Tibial nerve (tissue), 4 donors: ENCODE results near the gene COX4I1.

Source experiments
- CTCF ChIP-seq, 5 experiments: fragments of 200-600 bp in 3 of 5; fragments of 450-650 bp in 2 of 5; sonication (generic) in 3 of 5; IDR thresholded peaks; one replicate each; pipeline ENCODE4 v1.5.1; 2016 to 2019; ENCODE audit warnings: antibody characterized with exemption in 5 of 5, mild to moderate bottlenecking in 3 of 5, moderate library complexity in 2 of 5
- EP300 ChIP-seq, 2 donors: sonication (generic); formaldehyde crosslinking; IDR thresholded peaks; one replicate each; pipeline ENCODE4 v1.6.1; 2017; ENCODE audit warnings: antibody characterized with exemption in 2 of 2, mild to moderate bottlenecking in 1 of 2

GRCh38 chr16:85830821-85831220 lies 31.3 kb downstream of the COX4I1 start:
- TF ChIP-seq CTCF (IDR thresholded peaks at IDR 0.05) (no peak), EP300 (IDR thresholded peaks at IDR 0.05) (no peak)
